ENCODE measurements around the gene HSD3B1. TPM values are rescaled to one million over a fixed set of nuclear protein-coding genes. Genes with fewer than 3 reads are reported as not detected.

Gene HSD3B1
- polyA plus RNA-seq, 1 donor (not counting 4 experiments of a cell fraction or from before 2014, with no cell fraction given), result 0.34 TPM

- TF ChIP-seq CTCF (optimal IDR thresholded peaks at IDR 0.05 in 1 of 3, IDR thresholded peaks at IDR 0.05 in 1 of 3, conservative IDR thresholded peaks at IDR 0.05 in 1 of 3; ENCODE audit: extremely low read depth in 1 of 3, insufficient read depth in 2 of 3, low read length in 3 of 3) (no peak), EZH2 (IDR thresholded peaks at IDR 0.05; ENCODE audit: low read length) (no peak)
- Histone ChIP-seq H3K27me3 (ENCODE audit: control insufficient read depth, extremely low read depth, insufficient read depth, low read length) (no peaks in the 10 kb centered on the region), H3K27ac (ENCODE audit: control insufficient read depth, insufficient read depth, low read length) (no peak overlapping the region), H4K20me1 (ENCODE audit: control insufficient read depth, extremely low read depth, insufficient read depth, low read length) (no peaks in the 10 kb centered on the region), H3K4me1 (ENCODE audit: control insufficient read depth, extremely low read depth, insufficient read depth, low read length) (peaks cover 18% of the 10 kb centered on the region), H3K9ac (ENCODE audit: control insufficient read depth, extremely low read depth, insufficient read depth, low read length) (no peak overlapping the region), H2AFZ (ENCODE audit: control insufficient read depth, low read length) (peak overlapping the region; percentile 6), H3K4me2 (ENCODE audit: control insufficient read depth, extremely low read depth, insufficient read depth, low read depth, low read length) (peak overlapping the region; percentile 5), H3K79me2 (ENCODE audit: control insufficient read depth, insufficient read depth, low read length) (no peaks in the 10 kb centered on the region), H3K36me3 (ENCODE audit: control insufficient read depth in 2 of 2, extremely low read depth in 1 of 2, insufficient read depth in 2 of 2, low read length in 2 of 2) (no peaks in the 10 kb centered on the region), H3K9me1 (ENCODE audit: control insufficient read depth, extremely low read depth, insufficient read depth, low read length) (no peaks in the 10 kb centered on the region), H3K4me3 (ENCODE audit: control insufficient read depth in 2 of 3, extremely low read depth in 1 of 3, insufficient read depth in 2 of 3, low read depth in 1 of 3, low read length in 3 of 3) (no peak overlapping the region), H3K9me3 (ENCODE audit: control insufficient read depth, low read depth, low read length) (no peaks in the 10 kb centered on the region)
- DNase-seq (ENCODE audit: low read depth, low spot score) (peak; percentile 55), FAIRE-seq (peak; percentile 70)
- dilution Hi-C loops (cut with MboI; ENCODE audit: extremely low pct_ligation_motif_present, low sequenced_read_pairs), result no loop called here
Observed at GRCh38 chr1:119510046-119510445, 3.0 kb downstream of the HSD3B1 start.

GRCh38 chr1:119515221-119515620 is 8.2 kb downstream of the HSD3B1 start:
- Histone ChIP-seq H3K27ac (ENCODE audit: control insufficient read depth, insufficient read depth, low read length) (no peak overlapping the region), H2AFZ (ENCODE audit: control insufficient read depth, low read length) (no peak overlapping the region), H3K9me1 (ENCODE audit: control insufficient read depth, extremely low read depth, insufficient read depth, low read length) (no peaks in the 10 kb centered on the region), H3K9ac (ENCODE audit: control insufficient read depth, extremely low read depth, insufficient read depth, low read length) (no peak overlapping the region), H3K4me2 (ENCODE audit: control insufficient read depth, extremely low read depth, insufficient read depth, low read depth, low read length) (no peak overlapping the region), H3K4me3 (ENCODE audit: control insufficient read depth in 2 of 3, extremely low read depth in 1 of 3, insufficient read depth in 2 of 3, low read depth in 1 of 3, low read length in 3 of 3) (no peak overlapping the region), H3K9me3 (ENCODE audit: control insufficient read depth, low read depth, low read length) (no peaks in the 10 kb centered on the region), H3K4me1 (ENCODE audit: control insufficient read depth, extremely low read depth, insufficient read depth, low read length) (peaks cover 6% of the 10 kb centered on the region), H3K36me3 (ENCODE audit: control insufficient read depth in 2 of 2, extremely low read depth in 1 of 2, insufficient read depth in 2 of 2, low read length in 2 of 2) (no peaks in the 10 kb centered on the region), H4K20me1 (ENCODE audit: control insufficient read depth, extremely low read depth, insufficient read depth, low read length) (no peaks in the 10 kb centered on the region), H3K27me3 (ENCODE audit: control insufficient read depth, extremely low read depth, insufficient read depth, low read length) (no peaks in the 10 kb centered on the region), H3K79me2 (ENCODE audit: control insufficient read depth, insufficient read depth, low read length) (no peaks in the 10 kb centered on the region)
- TF ChIP-seq EZH2 (IDR thresholded peaks at IDR 0.05; ENCODE audit: low read length) (no peak), CTCF (optimal IDR thresholded peaks at IDR 0.05 in 1 of 3, IDR thresholded peaks at IDR 0.05 in 1 of 3, conservative IDR thresholded peaks at IDR 0.05 in 1 of 3; ENCODE audit: extremely low read depth in 1 of 3, insufficient read depth in 2 of 3, low read length in 3 of 3) (no peak)
- FAIRE-seq (no peak), DNase-seq (ENCODE audit: low read depth, low spot score) (no peak)
- dilution Hi-C loops (cut with MboI; ENCODE audit: extremely low pct_ligation_motif_present, low sequenced_read_pairs), result no loop called here

All from keratinocyte (primary cell).